Thyroid gland (tissue), 4 donors: ENCODE data around the gene CDKL1. TPM values are rescaled to one million over a fixed set of nuclear protein-coding genes. Genes with fewer than 3 reads are reported as not detected.

ENCODE experiments used
- DNase-seq, 2 donors: peaks; one replicate each; pipeline ENCODE4 v3.0.0-alpha.2; 2019
- H3K27ac ChIP-seq, 3 donors: fragments of 200-600 bp; sonication (generic); 1 replicate in 2 of 3; 2 replicates in 1 of 3; pipeline ENCODE4 v1.5.1; 2016 to 2019; ENCODE audit warnings: mild to moderate bottlenecking in 1 of 3, moderate library complexity in 1 of 3
- H3K27me3 ChIP-seq: fragments of 200-600 bp; sonication (generic); one replicate; pipeline ENCODE4 v1.5.1; 2019
- H3K36me3 ChIP-seq, 2 donors: fragments of 200-600 bp; sonication (generic); one replicate each; pipeline ENCODE4 v1.5.1; 2016 to 2019
- H3K4me1 ChIP-seq, 2 donors: fragments of 200-600 bp; sonication (generic); one replicate each; pipeline ENCODE4 v1.5.1; 2017 to 2019
- H3K4me3 ChIP-seq, 3 donors: fragments of 200-600 bp; sonication (generic); replicated peaks in 1 of 3; 1 replicate in 2 of 3; 2 replicates in 1 of 3; pipeline ENCODE4 v1.5.1; 2016; ENCODE audit warnings: mild to moderate bottlenecking in 1 of 3
- H3K9me3 ChIP-seq: fragments of 200-600 bp; sonication (generic); one replicate; pipeline ENCODE4 v1.5.1; 2017
- POLR2A ChIP-seq, 2 donors: fragments of 450-650 bp; IDR thresholded peaks; one replicate each; pipeline ENCODE4 v1.6.1; 2017; ENCODE audit warnings: antibody characterized with exemption in 2 of 2, mild to moderate bottlenecking in 2 of 2, moderate library complexity in 1 of 2
- WGBS, 2 donors: methylation state at CpG; one replicate each; pipeline ENCODE4 v1.1.5; 2017; 5-methylcytosine and 5-hydroxymethylcytosine counted together
- intact Hi-C: fragments of 100-400 bp; cut with DNase I; formaldehyde crosslinking; loops from one replicate; pipeline ENCODE4 v1.15.1; 2023
- total RNA-seq, 4 donors: library from RNA; depleted of rRNA; stranded (reverse); fragments of >200 nt; gene quantifications; one replicate each; pipeline ENCODE4 v1.2.3, GENCODE V29; 2016
- TF ChIP-seq, protein P1 (sequence below), 6 experiments: fragments of 200-600 bp in 3 of 6; fragments of 450-650 bp in 3 of 6; sonication (generic) in 3 of 6; IDR thresholded peaks; one replicate each; pipeline ENCODE4 v1.5.1; 2016 to 2019; ENCODE audit warnings: antibody characterized with exemption in 6 of 6, mild to moderate bottlenecking in 2 of 6, inconsistent platforms in 1 of 6, moderate library complexity in 1 of 6

CDKL1 gene
- total RNA-seq, 4 donors from 2014 or later, result 18.6 to 37.9 (median 35.5) TPM

DNA sequence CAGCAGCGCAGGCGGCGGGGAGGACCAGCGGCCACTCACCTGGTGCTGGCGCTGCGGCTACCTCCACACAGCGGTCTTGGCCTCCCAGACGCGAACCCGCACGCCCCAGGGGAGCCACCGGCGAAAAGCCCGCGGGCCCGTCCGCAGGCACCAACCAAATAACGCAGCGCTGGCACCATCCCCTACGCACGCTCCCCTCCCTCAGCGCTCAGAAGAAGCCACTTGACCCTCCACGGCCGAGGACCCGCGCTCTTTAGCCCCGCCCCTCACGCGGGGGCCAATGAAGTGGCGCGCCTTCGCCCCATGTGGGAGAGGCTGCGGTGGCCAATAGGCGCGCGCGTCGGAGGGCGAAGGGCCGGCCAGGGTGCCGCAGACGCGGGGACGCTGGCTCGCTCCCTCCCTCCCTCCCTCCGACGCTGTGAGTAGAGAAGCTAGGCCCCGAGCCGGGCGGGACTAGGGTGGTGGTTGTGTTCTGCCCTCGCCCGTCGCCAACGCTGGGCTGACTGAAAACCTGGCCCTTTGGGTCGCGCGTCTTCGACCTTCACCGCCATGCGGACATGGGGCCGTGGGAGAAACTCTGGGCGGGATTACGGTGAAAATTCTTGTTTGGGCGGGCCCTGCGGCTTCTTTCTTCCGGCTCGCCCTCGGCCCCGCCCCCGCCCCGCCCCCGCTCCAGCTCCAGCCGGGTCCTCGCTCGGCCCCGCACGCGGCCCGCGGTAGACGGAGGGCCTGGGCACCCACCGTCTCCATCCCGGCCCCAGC lies 84.5 kb downstream of the CDKL1 start, which contains the start of the genes DMAC2L and L2HGDH:
DMAC2L (plus strand) TSS at position 353 of the 762 bp plus-strand sequence. CDS start 9,164 bp downstream, outside the sequence.
L2HGDH (minus strand) TSS at position 258 of the 762 bp plus-strand sequence; CDS start at position 179, 79 bp downstream.
- Histone ChIP-seq H3K36me3 (no peaks in the 10 kb centered on the region), H3K4me3 (peak within 1 kb of the TSS; percentile 57 to 59 (median 58)), H3K9me3 (no peaks in the 10 kb centered on the region), H3K4me1 (peaks cover 7 to 9% of the 10 kb centered on the region in 2 donors), H3K27me3 (no peaks in the 10 kb centered on the region), H3K27ac (peak within 1 kb of the TSS; percentile 75 to 89 (median 81))
- DNase-seq, result peak; percentile 95 to 96
- peak; percentile 23 to 96 for TF ChIP-seq POLR2A (IDR thresholded peaks at IDR 0.05)
- TF ChIP-seq, protein P1, sequence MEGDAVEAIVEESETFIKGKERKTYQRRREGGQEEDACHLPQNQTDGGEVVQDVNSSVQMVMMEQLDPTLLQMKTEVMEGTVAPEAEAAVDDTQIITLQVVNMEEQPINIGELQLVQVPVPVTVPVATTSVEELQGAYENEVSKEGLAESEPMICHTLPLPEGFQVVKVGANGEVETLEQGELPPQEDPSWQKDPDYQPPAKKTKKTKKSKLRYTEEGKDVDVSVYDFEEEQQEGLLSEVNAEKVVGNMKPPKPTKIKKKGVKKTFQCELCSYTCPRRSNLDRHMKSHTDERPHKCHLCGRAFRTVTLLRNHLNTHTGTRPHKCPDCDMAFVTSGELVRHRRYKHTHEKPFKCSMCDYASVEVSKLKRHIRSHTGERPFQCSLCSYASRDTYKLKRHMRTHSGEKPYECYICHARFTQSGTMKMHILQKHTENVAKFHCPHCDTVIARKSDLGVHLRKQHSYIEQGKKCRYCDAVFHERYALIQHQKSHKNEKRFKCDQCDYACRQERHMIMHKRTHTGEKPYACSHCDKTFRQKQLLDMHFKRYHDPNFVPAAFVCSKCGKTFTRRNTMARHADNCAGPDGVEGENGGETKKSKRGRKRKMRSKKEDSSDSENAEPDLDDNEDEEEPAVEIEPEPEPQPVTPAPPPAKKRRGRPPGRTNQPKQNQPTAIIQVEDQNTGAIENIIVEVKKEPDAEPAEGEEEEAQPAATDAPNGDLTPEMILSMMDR (IDR thresholded peaks at IDR 0.05), result peak in 2 of 6 experiments; percentile 0 to 76
- intact Hi-C loops, result no loop called here
- 0% methylated on average over 18 of the region's 83 CpGs; no CpG with 5 or more reads in 1 of the 2 donors for WGBS, 2 donors

DNA sequence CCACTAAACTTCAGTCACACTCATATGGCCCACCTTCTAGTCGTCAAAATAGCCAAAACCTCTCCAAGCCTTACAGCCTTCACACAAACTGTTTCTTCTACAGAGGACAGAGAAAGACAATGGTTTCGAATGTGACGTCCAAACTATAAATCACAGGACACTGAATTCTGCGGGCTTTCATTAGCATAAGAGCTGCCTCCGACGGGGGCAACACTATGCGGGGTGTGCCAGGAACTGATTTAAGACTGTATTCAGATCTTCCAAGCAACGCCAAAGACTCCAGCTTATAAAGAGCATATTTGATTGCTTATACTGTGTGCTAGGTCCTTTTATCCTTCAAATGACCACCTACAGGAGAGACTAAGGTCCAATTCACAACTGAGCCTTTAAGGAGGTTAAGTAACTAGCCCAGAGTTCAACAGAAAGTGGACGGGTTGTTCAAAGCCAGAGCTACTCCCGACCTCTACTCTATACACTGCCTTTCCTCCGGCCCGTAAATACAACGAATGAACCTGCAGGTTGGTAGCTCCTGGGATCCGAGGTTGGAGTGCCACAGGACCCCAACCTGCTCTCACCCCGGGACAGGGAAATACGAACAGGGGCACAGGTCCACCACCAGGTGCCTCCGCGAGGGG lies 85.2 kb downstream of the CDKL1 start:
- H3K4me3 ChIP-seq, result peak overlapping the region; percentile 57 to 59 (median 58)
- TF ChIP-seq, protein P1 (IDR thresholded peaks at IDR 0.05), result peak in 4 of 6 experiments; percentile 34 to 70 (median 62)
- TF ChIP-seq POLR2A (IDR thresholded peaks at IDR 0.05), result no peak
- no peaks in the 10 kb centered on the region for H3K9me3 ChIP-seq
- peaks cover 7 to 9% of the 10 kb centered on the region in 2 donors for H3K4me1 ChIP-seq
- DNase-seq, result no peak
- 1 to 5% methylated on average over 13 to 15 of the region's 18 CpGs for WGBS, 2 donors
- H3K36me3 ChIP-seq, result no peaks in the 10 kb centered on the region
- H3K27ac ChIP-seq, result peak overlapping the region; percentile 75 to 89 (median 81)
- intact Hi-C loops, result no loop called here
- H3K27me3 ChIP-seq, result no peaks in the 10 kb centered on the region

DNA sequence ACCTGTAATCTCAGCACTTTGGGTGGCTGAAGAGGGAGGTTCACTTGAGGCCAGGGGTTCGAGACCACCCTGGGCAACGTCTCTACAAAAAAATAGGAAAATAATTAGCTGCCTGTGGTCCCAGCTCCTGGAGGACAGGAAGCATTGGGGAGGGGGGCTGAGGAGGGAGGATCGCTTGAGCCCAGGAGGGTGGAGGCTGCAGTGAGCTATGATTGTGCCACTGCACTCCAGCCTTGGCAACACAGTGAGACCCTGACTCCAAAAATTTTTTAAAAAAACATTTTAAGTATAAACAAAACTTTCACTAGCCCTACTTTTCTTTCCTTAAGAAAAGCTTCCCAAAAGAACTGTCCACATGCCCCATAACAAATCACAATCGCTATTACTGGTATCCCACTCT lies 86.2 kb downstream of the CDKL1 start:
- Histone ChIP-seq H3K27ac (no peak overlapping the region), H3K4me1 (peaks cover 7 to 9% of the 10 kb centered on the region in 2 donors), H3K36me3 (no peaks in the 10 kb centered on the region), H3K27me3 (no peaks in the 10 kb centered on the region), H3K9me3 (no peaks in the 10 kb centered on the region), H3K4me3 (no peak overlapping the region)
- intact Hi-C loops, result no loop called here
- WGBS, 2 donors, result 92 to 96% methylated on average over 4 of the region's 4 CpGs
- DNase-seq, result no peak
- TF ChIP-seq POLR2A (IDR thresholded peaks at IDR 0.05), result no peak
- TF ChIP-seq, protein P1 (IDR thresholded peaks at IDR 0.05), result no peak

DNA sequence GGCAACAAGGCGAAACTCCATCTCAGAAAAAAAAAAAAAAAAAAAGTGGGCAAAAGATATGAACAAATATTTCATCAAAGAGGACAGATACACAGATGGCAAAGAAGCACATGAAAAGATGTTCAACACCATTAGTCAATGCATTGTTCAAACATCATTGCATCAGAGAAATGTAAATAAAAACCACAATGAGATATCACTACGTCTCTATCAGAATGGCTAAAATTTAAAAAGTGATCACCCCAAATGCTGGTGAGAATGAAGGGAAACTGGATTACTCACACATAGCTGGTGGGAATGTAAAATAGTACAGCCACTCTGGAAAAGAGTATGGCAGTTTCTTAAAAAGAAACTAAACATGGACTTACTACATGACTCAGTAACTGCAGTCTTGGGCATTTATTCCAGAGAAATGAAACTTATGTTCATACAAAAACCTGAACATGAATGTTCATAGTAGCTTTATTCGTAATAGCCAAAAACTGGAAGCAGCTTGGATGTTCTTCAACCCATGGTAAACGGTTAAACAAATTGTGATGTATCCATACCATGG lies 88.2 kb downstream of the CDKL1 start:
- peaks cover 12 to 14% of the 10 kb centered on the region in 2 donors for H3K4me1 ChIP-seq
- 90 to 94% methylated on average over 4 of the region's 4 CpGs for WGBS, 2 donors
- H3K36me3 ChIP-seq, result no peaks in the 10 kb centered on the region
- no peak overlapping the region for H3K27ac ChIP-seq
- H3K9me3 ChIP-seq, result no peaks in the 10 kb centered on the region
- no peak for DNase-seq
- H3K27me3 ChIP-seq, result no peaks in the 10 kb centered on the region
- TF ChIP-seq, protein P1 (IDR thresholded peaks at IDR 0.05), result no peak
- TF ChIP-seq POLR2A (IDR thresholded peaks at IDR 0.05), result no peak
- no peak overlapping the region for H3K4me3 ChIP-seq
- intact Hi-C loops, result loop anchor here (10.0 kb wide), 1 partner anchor 74 kb away; the partner anchor contains the start of gene SOS2
